Measurements from ENCODE around the gene PROSER3.

GRCh38 chr19:35725216-35725861 is 32.6 kb upstream of the PROSER3 start:
- TF ChIP-seq EZH2 (IDR thresholded peaks at IDR 0.05; ENCODE audit: borderline replicate concordance, low read length) (no peak), CTCF (IDR thresholded peaks at IDR 0.05; ENCODE audit: low read length) (no peak)

All from OCI-LY1 (cell line).